GM19455 (cell line): ENCODE measurements around the gene XPR1.

Experiments
- ATAC-seq: cut with Tn5 transposase; IDR thresholded peaks from one replicate; pipeline ENCODE4 v1.9.1; 2021; ENCODE audit not compliant: unreplicated experiment

The XPR1 gene

GRCh38 chr1:180909462-180909976 is 277.7 kb downstream of the XPR1 start:
- no peak for ATAC-seq

- ATAC-seq = no peak
Measured at GRCh38 chr1:180911640-180912191, 279.9 kb downstream of the XPR1 start.

GRCh38 chr1:180912211-180912800 is 280.5 kb downstream of the XPR1 start:
- no peak for ATAC-seq

- ATAC-seq = no peak
Measured at GRCh38 chr1:180912801-180913565, 281.2 kb downstream of the XPR1 start, which contains the start of gene KIAA1614. Gene KIAA1614 (plus strand): TSS chr1:180912897. CDS start chr1:180913244, 347 bp downstream.

GRCh38 chr1:180915426-180915965 is 283.7 kb downstream of the XPR1 start:
- no peak for ATAC-seq

- no peak for ATAC-seq
Measured at GRCh38 chr1:180916012-180916770, 284.4 kb downstream of the XPR1 start.

DNA sequence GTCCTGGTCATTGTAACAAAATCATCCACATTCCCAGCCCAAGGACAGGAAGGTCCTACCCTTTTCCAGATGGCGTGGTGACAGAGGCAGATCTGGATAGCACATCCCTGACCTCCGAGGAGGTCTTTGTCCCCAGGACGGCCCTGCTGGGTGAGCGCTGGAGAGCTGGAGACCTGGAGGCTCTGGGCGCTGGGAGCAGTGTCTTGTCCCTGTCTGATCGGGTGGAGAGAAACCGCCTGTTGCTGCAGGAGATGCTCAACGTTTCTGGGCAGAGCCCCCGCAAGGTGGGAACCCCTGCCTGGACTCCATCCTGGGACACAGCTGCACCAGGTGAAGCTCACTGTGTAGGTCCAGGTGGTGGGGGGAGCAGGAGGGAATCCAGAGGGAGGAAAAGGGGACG is 284.9 kb downstream of the XPR1 start:
- ATAC-seq = no peak

DNA sequence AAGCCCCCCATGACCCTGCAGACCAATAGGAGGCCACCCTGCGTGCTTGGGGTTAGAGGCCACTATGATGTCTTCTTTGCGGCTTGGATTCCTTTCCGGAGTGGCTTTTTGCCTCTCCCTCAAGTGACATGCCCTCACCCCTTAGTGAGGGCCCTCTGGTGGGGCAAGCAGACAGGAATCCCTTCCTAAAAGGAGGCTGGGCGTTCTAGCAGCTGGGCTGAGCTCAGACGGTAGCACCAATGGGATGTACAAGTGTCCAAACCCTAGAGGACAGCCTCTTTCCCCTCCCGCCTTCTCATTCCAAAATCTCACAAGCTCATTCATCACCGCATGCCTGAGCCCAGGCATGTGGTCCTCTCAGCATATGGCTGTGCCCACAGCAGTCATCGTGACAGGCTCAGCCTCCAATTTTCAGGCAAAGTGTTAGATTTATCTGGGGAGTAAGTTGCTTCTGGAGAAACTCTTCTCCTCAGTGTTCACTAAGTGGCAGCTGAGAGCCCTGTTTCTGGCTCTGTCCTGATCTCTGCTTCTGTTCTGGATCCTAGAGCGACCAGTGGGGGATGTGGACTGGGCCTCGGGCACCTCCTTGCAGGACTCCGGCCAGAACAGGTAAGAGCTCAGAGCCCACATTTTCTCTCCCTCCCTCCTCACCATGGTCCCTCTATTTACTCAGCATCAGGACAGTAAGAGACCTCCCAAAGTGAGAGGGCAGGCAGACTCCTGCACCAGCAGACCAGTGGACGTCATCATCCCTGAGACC is 285.7 kb downstream of the XPR1 start:
- ATAC-seq = no peak

GRCh38 chr1:180918519-180918918 is 286.7 kb downstream of the XPR1 start:
- no peak for ATAC-seq

- ATAC-seq = no peak
Measured at GRCh38 chr1:180919183-180919700, 287.4 kb downstream of the XPR1 start.

- ATAC-seq = no peak
Measured at GRCh38 chr1:180920193-180920592, 288.4 kb downstream of the XPR1 start.

DNA sequence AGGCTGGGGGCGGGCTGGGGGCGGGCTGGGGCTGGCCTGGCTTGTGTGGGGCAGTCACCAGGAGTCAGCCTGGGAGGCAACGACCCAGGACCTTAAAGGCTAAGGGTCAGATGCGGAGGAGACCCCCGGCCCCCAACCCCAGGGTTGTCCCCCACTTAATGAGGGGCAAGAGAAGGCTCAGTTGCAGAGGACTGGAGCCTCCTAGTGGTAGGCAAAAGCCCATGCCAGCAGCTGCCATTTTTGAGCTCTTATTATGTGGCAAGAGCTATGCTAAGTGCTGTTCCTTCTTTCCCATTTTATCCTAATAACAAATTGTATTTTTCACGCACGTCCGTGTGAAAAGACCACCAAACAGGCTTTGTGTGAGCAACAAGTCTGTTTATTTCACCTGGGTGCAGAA is 288.9 kb downstream of the XPR1 start:
- no peak for ATAC-seq

DNA sequence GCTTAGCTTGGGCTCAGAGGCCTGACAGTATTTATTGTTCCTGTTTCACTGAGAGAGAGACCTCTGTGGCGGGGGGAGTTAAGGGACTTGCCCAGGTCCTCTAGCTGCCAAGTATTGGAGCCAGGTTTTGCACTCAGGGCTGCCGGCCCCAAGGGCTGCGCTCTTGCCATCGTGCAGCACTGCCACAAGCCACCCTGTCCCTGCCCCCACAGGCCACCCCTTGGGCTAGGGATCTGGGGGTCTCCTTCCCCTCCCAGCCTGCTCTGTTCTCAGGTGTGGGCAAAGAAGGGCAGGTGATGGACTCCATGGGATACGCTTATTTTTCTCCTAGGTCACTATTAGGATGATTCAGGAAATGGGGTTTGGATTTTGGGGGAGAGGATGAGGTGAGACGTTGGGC is 289.6 kb downstream of the XPR1 start:
- no peak for ATAC-seq

DNA sequence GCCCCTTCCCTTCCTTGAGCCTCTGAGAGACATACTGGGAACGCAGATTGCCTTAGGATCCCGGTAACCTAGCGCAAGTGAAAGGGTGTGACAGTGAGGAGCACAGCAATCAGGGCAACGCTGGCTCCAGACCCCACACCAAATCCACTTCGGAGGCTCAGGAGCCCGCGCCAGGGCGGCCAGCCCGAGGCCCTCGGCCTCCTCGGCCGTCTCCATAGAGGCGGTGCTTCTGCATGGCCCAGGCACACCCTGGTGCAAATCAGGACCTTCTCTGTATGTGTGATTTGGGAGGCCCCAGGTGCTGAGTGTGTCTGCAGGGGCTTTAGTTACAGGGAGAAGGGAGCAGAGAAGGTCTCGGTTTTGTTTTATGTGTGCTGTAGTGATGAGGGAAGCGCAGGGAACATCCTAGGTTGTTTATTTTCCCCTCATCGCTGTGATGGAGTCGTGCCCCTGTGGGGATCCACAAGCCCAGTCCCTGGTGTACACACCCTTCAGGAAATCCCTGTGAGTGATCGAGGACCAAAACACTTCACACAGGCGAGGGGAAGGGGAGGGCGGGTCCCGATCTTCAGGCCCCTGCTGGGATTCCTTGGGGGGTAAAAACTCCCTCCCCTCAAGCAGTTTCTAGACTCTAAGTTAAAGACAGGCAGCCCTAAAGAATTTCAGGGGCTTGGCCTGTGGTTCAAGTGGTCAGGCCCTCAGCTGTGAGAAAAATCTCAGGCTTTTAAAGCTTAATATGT is 290.2 kb downstream of the XPR1 start:
- ATAC-seq = no peak

GRCh38 chr1:180922631-180923015 is 290.8 kb downstream of the XPR1 start:
- ATAC-seq = no peak

DNA sequence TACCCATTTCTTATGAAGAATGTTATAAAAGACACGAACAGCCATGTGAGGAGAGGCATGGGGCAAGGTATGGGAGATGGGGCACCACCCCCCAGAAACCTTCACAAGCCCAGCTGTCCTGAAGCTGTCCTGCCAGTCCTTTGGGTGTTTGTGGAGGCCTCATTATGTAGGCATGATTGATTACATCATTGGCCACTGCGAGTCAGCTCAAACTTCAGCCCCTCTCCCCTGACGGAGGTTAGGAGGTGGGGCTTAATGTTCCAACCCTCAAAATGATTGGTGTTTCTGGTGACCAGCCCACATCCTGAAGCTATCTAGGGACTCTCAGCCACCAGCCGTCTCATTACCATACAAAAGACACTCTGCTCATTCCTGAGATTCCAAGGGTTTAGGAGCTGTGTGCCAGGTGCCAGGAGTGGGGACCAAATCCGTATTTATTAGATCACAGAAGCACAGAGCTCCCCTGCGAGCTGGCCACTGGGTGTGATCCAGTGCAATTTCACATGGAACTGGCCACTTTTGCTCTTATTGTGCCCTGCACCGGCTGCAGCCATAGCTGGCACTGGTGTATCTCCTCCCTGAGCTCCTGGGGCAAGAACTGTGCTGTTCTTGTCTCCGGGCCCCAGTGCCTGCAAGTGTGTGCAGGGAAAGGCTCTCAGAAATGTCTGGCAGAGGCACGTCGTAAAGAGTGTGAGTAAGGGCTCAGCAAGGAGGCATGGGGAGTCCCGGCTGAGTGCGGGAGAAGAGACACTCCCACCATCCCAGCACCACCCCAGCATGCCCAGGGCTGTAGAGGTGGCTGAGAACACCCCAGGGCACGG is 291.4 kb downstream of the XPR1 start:
- no peak for ATAC-seq

- no peak for ATAC-seq
Measured at GRCh38 chr1:180923887-180924286, 292.1 kb downstream of the XPR1 start.

DNA sequence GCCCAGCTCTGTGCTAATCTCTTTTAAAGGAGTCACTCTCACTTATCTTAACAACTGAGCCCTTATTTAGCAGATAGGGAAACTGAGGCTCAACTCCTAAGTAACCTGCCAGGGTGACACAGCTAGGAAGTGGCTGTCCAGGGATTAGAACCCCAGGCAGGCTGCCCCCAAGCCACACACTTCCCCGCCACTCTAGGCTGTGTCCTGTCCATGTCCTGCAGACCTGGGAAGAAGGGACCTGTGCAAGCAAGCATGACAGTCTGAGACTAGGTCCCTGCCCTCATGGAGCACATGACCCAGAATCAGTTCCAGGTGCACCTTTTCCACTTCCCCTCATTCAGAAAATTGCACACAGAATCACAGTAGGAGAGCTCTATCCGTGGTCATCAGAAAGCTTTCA is 293.1 kb downstream of the XPR1 start:
- no peak for ATAC-seq
